ES-I3 (cell line): ENCODE measurements around the gene RPAIN.
A peak's percentile ranks its signal among the peaks of the same experiment; 100 is the strongest.

ENCODE experiments used
- H3K36me3 ChIP-seq: 2 replicates; pipeline ENCODE4 v1.6.1; 2013; ENCODE audit warnings: mild to moderate bottlenecking, low read length, control low read depth, moderate library complexity; ENCODE audit not compliant: insufficient read depth
- H3K4me1 ChIP-seq: 2 replicates; pipeline ENCODE4 v1.6.1; 2013; ENCODE audit warnings: mild to moderate bottlenecking, control low read depth, low read length; ENCODE audit not compliant: insufficient read depth
- H3K9ac ChIP-seq: 2 replicates; pipeline ENCODE4 v1.6.1; 2013; ENCODE audit warnings: low read depth, mild to moderate bottlenecking, low read length, moderate library complexity
- H3K9me3 ChIP-seq: 2 replicates; pipeline ENCODE4 v1.6.1; 2013; ENCODE audit warnings: mild to moderate bottlenecking, low read length, moderate library complexity; ENCODE audit not compliant: control insufficient read depth, insufficient read depth

RPAIN gene

GRCh38 chr17:5438716-5439445 is 18.9 kb downstream of the RPAIN start, which contains the start of gene C1QBP:
C1QBP (minus strand) TSS chr17:5439155; CDS start chr17:5439073, 82 bp downstream.
- H3K9me3 ChIP-seq: no peaks in the 10 kb centered on the region
- no peaks in the 10 kb centered on the region; the same call in 1 of the 2 replicates for H3K4me1 ChIP-seq
- peaks cover 15% of the 10 kb centered on the region for H3K36me3 ChIP-seq
- peak within 1 kb of the TSS; percentile 82 for H3K9ac ChIP-seq

- H3K36me3 ChIP-seq: peaks cover 14% of the 10 kb centered on the region
- H3K4me1 ChIP-seq: no peaks in the 10 kb centered on the region; the same call in 1 of the 2 replicates
- H3K9ac ChIP-seq: peak overlapping the region; percentile 82; the same call in 1 of the 2 replicates
- no peaks in the 10 kb centered on the region for H3K9me3 ChIP-seq
These were observed 19.4 kb downstream of the RPAIN start for GRCh38 chr17:5439446-5439764.

GRCh38 chr17:5443728-5444127 is 23.7 kb downstream of the RPAIN start:
- H3K36me3 ChIP-seq: peaks cover 14% of the 10 kb centered on the region; the same call in 1 of the 2 replicates
- no peaks in the 10 kb centered on the region for H3K9me3 ChIP-seq
- no peak overlapping the region for H3K9ac ChIP-seq
- no peaks in the 10 kb centered on the region for H3K4me1 ChIP-seq

- no peaks in the 10 kb centered on the region for H3K9me3 ChIP-seq
- H3K9ac ChIP-seq: no peak overlapping the region
- no peaks in the 10 kb centered on the region for H3K4me1 ChIP-seq
- peaks cover 16% of the 10 kb centered on the region; the same call in 1 of the 2 replicates for H3K36me3 ChIP-seq
These were observed 24.2 kb downstream of the RPAIN start for GRCh38 chr17:5444209-5444608.

- Histone ChIP-seq H3K4me1 (no peaks in the 10 kb centered on the region), H3K36me3 (peaks cover 20% of the 10 kb centered on the region), H3K9ac (no peak overlapping the region), H3K9me3 (no peaks in the 10 kb centered on the region)
These were observed 26.8 kb downstream of the RPAIN start for GRCh38 chr17:5446786-5447185.

- H3K9ac ChIP-seq: no peak overlapping the region
- no peaks in the 10 kb centered on the region for H3K9me3 ChIP-seq
- peaks cover 5% of the 10 kb centered on the region; the same call in 1 of the 2 replicates for H3K4me1 ChIP-seq
- peaks cover 9% of the 10 kb centered on the region for H3K36me3 ChIP-seq
These were observed 44.9 kb downstream of the RPAIN start for GRCh38 chr17:5464717-5465507.

GRCh38 chr17:5466295-5466694 is 46.3 kb downstream of the RPAIN start:
- Histone ChIP-seq H3K9ac (no peak overlapping the region), H3K36me3 (peaks cover 3% of the 10 kb centered on the region), H3K9me3 (no peaks in the 10 kb centered on the region), H3K4me1 (peaks cover 5% of the 10 kb centered on the region; the same call in 1 of the 2 replicates)

GRCh38 chr17:5467416-5467815 is 47.4 kb downstream of the RPAIN start:
- Histone ChIP-seq H3K9ac (peak overlapping the region; percentile 99), H3K9me3 (no peaks in the 10 kb centered on the region), H3K4me1 (peaks cover 5% of the 10 kb centered on the region; the same call in 1 of the 2 replicates), H3K36me3 (peaks cover under 1% of the 10 kb centered on the region)

- Histone ChIP-seq H3K9me3 (no peaks in the 10 kb centered on the region), H3K4me1 (peaks cover 5% of the 10 kb centered on the region; the same call in 1 of the 2 replicates), H3K36me3 (no peaks in the 10 kb centered on the region; the same call in 1 of the 2 replicates), H3K9ac (peak overlapping the region; percentile 99)
These were observed 48.1 kb downstream of the RPAIN start for GRCh38 chr17:5468075-5468473.

- no peak overlapping the region for H3K9ac ChIP-seq
- no peaks in the 10 kb centered on the region for H3K9me3 ChIP-seq
- no peaks in the 10 kb centered on the region for H3K4me1 ChIP-seq
- H3K36me3 ChIP-seq: peaks cover 4% of the 10 kb centered on the region; the same call in 1 of the 2 replicates
These were observed 52.5 kb downstream of the RPAIN start for GRCh38 chr17:5472511-5472910.

- Histone ChIP-seq H3K36me3 (peaks cover 17% of the 10 kb centered on the region), H3K9me3 (no peaks in the 10 kb centered on the region; the same call in 1 of the 2 replicates), H3K9ac (no peak overlapping the region), H3K4me1 (no peaks in the 10 kb centered on the region)
These were observed 53.9 kb downstream of the RPAIN start for GRCh38 chr17:5473906-5474305.

GRCh38 chr17:5478992-5479391 is 59.0 kb downstream of the RPAIN start:
- Histone ChIP-seq H3K36me3 (peaks cover 40% of the 10 kb centered on the region), H3K4me1 (no peaks in the 10 kb centered on the region), H3K9me3 (no peaks in the 10 kb centered on the region; the same call in 1 of the 2 replicates), H3K9ac (no peak overlapping the region)

GRCh38 chr17:5480962-5481361 is 61.0 kb downstream of the RPAIN start:
- no peaks in the 10 kb centered on the region; the same call in 1 of the 2 replicates for H3K9me3 ChIP-seq
- H3K9ac ChIP-seq: no peak overlapping the region
- H3K4me1 ChIP-seq: no peaks in the 10 kb centered on the region
- H3K36me3 ChIP-seq: peaks cover 36% of the 10 kb centered on the region

- H3K9ac ChIP-seq: no peak overlapping the region
- H3K36me3 ChIP-seq: peaks cover 36% of the 10 kb centered on the region
- no peaks in the 10 kb centered on the region for H3K4me1 ChIP-seq
- H3K9me3 ChIP-seq: no peaks in the 10 kb centered on the region; the same call in 1 of the 2 replicates
These were observed 61.5 kb downstream of the RPAIN start for GRCh38 chr17:5481451-5481850.
